HG03066 (cell line): Measurements from ENCODE around the gene THAP11.
A peak's percentile ranks its signal among the peaks of the same experiment; 100 is the strongest.

ENCODE experiments used
- ATAC-seq: cut with Tn5 transposase; IDR thresholded peaks from one replicate; pipeline ENCODE4 v1.9.1; 2021; ENCODE audit warnings: low read depth; ENCODE audit not compliant: unreplicated experiment

The THAP11 gene

DNA sequence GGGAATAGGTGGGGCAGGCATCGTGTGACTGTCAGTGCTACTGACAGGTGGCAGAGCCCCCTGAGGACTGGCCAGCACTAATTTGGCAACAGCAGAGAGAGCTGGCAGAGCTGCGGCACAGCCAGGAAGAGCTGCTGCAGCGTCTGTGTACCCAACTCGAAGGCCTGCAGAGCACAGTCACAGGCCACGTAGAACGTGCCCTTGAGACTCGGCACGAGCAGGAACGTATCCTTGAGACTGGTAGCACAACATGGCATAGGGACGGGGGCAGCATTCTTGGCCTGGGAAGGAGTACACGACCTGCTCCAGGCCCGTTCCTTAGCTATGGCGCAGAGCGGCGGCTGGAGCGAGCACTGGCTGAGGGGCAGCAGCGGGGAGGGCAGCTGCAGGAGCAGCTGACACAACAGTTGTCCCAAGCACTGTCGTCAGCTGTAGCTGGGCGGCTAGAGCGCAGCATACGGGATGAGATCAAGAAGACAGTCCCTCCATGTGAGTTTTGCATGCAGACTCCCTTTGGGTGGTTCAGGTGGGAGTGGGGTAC lies 39.6 kb downstream of the THAP11 start:
- ATAC-seq: no peak

- ATAC-seq: no peak
Measured at GRCh38 chr16:67882374-67883145, 40.4 kb downstream of the THAP11 start.

GRCh38 chr16:67883146-67883871 lies 41.2 kb downstream of the THAP11 start:
- ATAC-seq: no peak

DNA sequence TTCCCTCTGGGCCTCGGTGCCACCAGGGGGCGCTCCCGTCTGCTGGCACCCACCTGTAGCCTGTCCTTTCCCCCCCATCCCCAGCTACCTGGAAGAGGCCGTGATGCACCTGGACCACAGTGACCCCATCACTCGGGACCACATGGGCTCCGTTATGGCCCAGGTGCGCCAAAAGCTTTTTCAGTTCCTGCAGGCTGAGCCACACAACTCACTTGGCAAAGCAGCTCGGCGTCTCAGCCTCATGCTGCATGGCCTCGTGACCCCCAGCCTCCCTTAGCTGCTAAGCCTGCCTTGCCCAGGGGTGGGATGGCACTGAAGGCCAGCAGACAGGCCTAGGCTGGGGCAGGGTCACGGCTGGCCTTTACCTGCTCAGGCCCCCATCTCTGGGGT lies 41.7 kb downstream of the THAP11 start:
- no peak for ATAC-seq

DNA sequence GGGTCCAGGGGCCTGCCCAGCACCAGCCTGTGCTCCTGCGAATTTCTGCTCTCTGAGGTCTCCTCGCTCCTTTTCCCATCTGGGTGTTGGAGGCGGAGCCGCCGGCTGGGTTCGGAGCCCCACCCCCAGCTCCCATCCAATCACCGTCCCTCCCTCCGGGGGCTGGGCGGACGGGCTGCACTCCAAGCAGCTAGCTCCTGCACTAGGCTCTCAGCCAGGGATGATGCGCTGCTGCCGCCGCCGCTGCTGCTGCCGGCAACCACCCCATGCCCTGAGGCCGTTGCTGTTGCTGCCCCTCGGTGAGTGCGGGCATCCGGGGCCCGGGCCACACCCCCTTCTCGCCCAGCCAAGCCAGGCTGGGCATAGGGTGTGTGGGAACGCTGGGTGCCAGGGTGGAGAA lies 42.6 kb downstream of the THAP11 start, which contains the start of gene NRN1L:
NRN1L (plus strand) TSS at position 202 of the 400 bp plus-strand sequence; CDS start at position 221, 19 bp downstream.
- no peak for ATAC-seq

- no peak for ATAC-seq
Measured at GRCh38 chr16:67885545-67885944, 43.4 kb downstream of the THAP11 start.

DNA sequence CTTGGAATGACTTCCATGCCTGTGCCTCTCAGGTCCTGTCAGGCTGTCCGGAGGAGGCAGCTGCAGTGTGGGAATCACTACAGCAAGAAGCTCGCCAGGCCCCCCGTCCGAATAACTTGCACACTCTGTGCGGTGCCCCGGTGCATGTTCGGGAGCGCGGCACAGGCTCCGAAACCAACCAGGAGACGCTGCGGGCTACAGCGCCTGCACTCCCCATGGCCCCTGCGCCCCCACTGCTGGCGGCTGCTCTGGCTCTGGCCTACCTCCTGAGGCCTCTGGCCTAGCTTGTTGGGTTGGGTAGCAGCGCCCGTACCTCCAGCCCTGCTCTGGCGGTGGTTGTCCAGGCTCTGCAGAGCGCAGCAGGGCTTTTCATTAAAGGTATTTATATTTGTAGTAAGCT lies 43.9 kb downstream of the THAP11 start:
- ATAC-seq: no peak

DNA sequence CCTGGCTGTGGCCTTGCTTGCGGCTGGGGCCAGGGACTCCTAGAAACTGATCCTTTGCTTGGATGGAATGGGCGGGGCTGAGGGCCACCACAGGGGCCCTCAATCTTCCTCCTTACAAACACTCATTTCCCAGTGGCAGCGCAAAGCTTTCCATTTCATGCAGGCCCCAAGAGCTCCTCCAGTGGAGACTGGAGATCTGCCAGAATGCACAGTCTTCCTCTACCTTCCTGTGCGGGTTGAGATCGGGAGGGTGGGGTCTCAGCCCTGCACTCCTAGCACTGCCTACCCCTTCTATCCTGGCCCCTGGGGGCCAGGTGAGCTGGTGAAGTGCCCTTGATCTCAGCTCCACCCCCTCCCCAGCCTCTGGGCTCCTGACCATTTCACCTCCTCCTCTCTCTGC lies 44.3 kb downstream of the THAP11 start:
- no peak for ATAC-seq

DNA sequence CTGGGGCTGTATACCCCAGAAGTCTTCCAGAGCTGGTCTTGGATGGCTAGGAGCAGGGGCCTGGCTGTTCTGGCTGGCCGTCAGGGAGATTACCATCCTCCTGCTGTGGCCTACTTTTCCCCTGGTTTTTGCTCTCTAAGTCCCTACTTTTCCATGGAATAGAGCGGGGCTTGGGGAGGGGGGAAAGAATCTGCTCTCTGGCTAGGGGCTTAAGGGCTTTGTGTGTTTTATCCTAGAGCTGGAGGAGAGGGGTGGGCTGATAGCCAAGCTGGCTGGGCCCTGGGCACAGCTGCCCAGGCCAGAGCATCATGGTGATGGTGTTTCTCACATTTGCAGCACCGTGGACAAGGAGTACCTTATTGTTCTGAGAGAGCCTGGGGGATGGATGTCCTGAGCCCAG lies 46.2 kb downstream of the THAP11 start:
- ATAC-seq: no peak

DNA sequence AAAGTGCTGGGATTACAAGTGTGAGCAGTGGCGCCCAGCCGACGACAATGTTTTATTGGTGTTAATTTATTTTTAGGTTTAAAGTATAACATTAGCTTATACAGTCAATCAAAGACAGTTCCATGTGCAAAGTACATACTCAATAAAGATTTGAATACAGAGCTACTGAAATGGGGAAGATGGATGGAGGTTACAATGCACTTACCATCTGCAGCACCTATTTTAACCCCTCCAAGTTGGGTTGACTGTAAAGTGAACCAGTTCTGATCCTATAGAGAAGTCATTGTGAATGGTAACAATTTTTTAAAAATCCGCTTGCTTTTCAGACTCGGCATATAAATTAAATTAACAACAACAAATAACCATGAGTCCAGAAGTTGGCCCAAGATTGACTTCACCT lies 50.3 kb downstream of the THAP11 start:
- no peak for ATAC-seq

DNA sequence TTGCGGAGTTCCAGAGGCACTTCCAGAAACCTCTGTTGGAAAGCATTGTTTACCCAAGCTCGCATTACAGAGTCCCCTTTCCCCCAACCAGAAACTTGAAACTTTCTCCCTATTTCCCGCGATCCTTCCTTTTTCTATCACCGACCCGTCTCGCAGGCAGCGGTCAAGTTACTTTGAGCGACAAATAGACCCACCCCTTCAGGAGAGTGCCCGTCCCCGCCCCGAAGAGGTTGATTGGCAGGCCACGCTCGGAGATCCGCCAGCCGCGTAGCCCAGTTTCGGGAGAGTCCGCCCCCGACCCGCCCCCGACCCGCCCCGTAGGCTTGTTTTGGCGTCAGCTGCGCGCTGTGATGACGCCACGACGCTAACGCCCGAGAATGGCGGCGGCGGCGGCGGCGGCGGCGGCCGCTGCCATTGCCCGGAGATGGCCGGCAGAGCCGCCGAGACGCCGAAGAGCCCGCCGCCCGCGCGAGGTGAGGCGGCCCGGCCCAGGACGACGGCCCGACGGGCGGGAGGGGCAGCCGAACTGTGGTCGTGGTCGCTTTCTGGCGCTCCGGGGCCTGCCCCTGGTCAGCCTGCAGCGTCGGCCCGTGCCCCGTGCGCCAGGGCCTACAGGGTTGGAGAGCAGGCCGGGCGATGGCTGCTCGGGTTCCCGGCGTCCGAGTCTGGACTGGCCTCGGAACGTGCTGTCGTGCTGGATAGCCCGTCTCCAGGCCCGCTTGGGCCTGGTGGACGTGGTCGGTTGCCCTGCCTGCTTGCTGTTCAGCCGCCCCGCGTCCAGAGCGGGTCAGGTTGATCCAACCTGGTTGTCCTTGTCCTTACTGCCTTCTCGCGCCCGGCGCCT lies 51.0 kb downstream of the THAP11 start, which contains the start of gene PSKH1:
PSKH1 (plus strand) TSS at position 356 of the 844 bp plus-strand sequence. CDS start 15,496 bp downstream, outside the sequence.
- ATAC-seq: peak; percentile 96
